ENCODE measurements around the gene SSPN.

SSPN gene

DNA sequence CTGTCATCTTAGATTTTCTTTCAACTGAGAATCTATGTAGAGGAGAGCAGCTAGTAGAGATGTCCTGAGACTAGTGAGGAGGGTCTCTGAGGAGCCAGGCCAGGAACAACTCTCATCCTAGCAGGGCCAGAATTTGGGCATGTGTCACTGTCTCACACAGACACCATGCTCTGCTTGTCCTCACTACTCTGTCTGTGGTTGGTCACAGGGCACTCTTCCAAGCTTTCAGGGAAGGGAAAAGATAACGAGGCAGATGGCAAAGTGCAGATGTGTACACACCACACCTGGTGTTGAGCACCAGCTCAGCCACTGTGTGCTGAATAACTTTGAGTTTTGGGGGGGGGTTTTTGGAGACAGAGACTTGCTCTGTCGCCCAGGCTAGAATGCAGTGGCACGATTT lies 2.5 kb downstream of the SSPN start:
- Histone ChIP-seq H3K27me3 (ENCODE audit: insufficient read depth, insufficient read length) (peaks cover 53% of the 10 kb centered on the region), H3K4me3 (ENCODE audit: insufficient read length, low read depth) (no peak overlapping the region), H3K4me1 (ENCODE audit: insufficient read depth, insufficient read length) (no peaks in the 10 kb centered on the region), H3K9ac (ENCODE audit: insufficient read length, low read depth) (no peak overlapping the region), H3K9me3 (ENCODE audit: insufficient read depth, low read length) (no peaks in the 10 kb centered on the region), H3K36me3 (ENCODE audit: insufficient read depth, insufficient read length, low read length) (no peaks in the 10 kb centered on the region)
- no peak for DNase-seq (ENCODE audit: low read depth, low spot score)
- no peak for TF ChIP-seq YY1 (IDR thresholded peaks at IDR 0.05; ENCODE audit: insufficient read depth, insufficient read length)
- no peak for TF ChIP-seq SUZ12 (IDR thresholded peaks at IDR 0.05; ENCODE audit: extremely low read depth, insufficient read depth, insufficient read length)
- TF ChIP-seq ZNF274 (IDR thresholded peaks at IDR 0.05; ENCODE audit: low read depth, low read length) = no peak

DNA sequence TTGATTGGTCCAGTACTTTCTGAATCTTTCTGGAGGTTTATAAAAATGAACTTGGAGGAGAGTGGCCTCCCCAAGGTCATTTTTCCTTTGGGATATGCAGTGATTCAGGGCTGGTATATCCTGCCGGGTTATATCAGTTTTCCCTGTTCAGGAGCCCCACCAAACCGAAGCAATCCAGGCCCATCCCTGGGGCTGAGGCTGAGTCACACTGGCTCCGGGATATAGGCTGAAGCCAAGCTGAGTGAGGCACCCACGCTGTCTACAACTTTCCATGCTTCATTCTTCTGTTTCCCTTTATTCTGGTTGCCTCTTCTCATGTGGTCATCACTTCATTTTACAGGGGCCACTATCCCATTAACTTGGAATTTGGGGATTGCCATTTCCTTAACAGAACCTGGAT lies 3.4 kb downstream of the SSPN start:
- Histone ChIP-seq H3K36me3 (ENCODE audit: insufficient read depth, insufficient read length, low read length) (no peaks in the 10 kb centered on the region), H3K4me3 (ENCODE audit: insufficient read length, low read depth) (no peak overlapping the region), H3K9ac (ENCODE audit: insufficient read length, low read depth) (no peak overlapping the region), H3K4me1 (ENCODE audit: insufficient read depth, insufficient read length) (no peaks in the 10 kb centered on the region), H3K9me3 (ENCODE audit: insufficient read depth, low read length) (no peaks in the 10 kb centered on the region), H3K27me3 (ENCODE audit: insufficient read depth, insufficient read length) (peaks cover 44% of the 10 kb centered on the region)
- DNase-seq (ENCODE audit: low read depth, low spot score) = no peak
- TF ChIP-seq SUZ12 (IDR thresholded peaks at IDR 0.05; ENCODE audit: extremely low read depth, insufficient read depth, insufficient read length) (no peak), ZNF274 (IDR thresholded peaks at IDR 0.05; ENCODE audit: low read depth, low read length) (no peak)

GRCh38 chr12:26203167-26203780 lies 7.9 kb downstream of the SSPN start:
- no peaks in the 10 kb centered on the region for H3K9me3 ChIP-seq (ENCODE audit: insufficient read depth, low read length)
- DNase-seq (ENCODE audit: low read depth, low spot score) = no peak
- TF ChIP-seq ZNF274 (IDR thresholded peaks at IDR 0.05; ENCODE audit: low read depth, low read length) = no peak
- no peak for TF ChIP-seq YY1 (IDR thresholded peaks at IDR 0.05; ENCODE audit: insufficient read depth, insufficient read length)
- no peak for TF ChIP-seq SUZ12 (IDR thresholded peaks at IDR 0.05; ENCODE audit: extremely low read depth, insufficient read depth, insufficient read length)
- no peak overlapping the region for H3K4me3 ChIP-seq (ENCODE audit: insufficient read length, low read depth)
- no peaks in the 10 kb centered on the region for H3K4me1 ChIP-seq (ENCODE audit: insufficient read depth, insufficient read length)
- H3K9ac ChIP-seq (ENCODE audit: insufficient read length, low read depth) = no peak overlapping the region
- no peaks in the 10 kb centered on the region for H3K27me3 ChIP-seq (ENCODE audit: insufficient read depth, insufficient read length)
- no peaks in the 10 kb centered on the region for H3K36me3 ChIP-seq (ENCODE audit: insufficient read depth, insufficient read length, low read length)

GRCh38 chr12:26204612-26205289 lies 9.4 kb downstream of the SSPN start:
- Histone ChIP-seq H3K27me3 (ENCODE audit: insufficient read depth, insufficient read length) (no peaks in the 10 kb centered on the region), H3K9me3 (ENCODE audit: insufficient read depth, low read length) (no peaks in the 10 kb centered on the region), H3K4me1 (ENCODE audit: insufficient read depth, insufficient read length) (no peaks in the 10 kb centered on the region), H3K9ac (ENCODE audit: insufficient read length, low read depth) (no peak overlapping the region), H3K36me3 (ENCODE audit: insufficient read depth, insufficient read length, low read length) (no peaks in the 10 kb centered on the region), H3K4me3 (ENCODE audit: insufficient read length, low read depth) (no peak overlapping the region)
- no peak for DNase-seq (ENCODE audit: low read depth, low spot score)
- TF ChIP-seq ZNF274 (IDR thresholded peaks at IDR 0.05; ENCODE audit: low read depth, low read length) (no peak), SUZ12 (IDR thresholded peaks at IDR 0.05; ENCODE audit: extremely low read depth, insufficient read depth, insufficient read length) (no peak), YY1 (IDR thresholded peaks at IDR 0.05; ENCODE audit: insufficient read depth, insufficient read length) (no peak)

- no peak for DNase-seq (ENCODE audit: low read depth, low spot score)
- Histone ChIP-seq H3K27me3 (ENCODE audit: insufficient read depth, insufficient read length) (no peaks in the 10 kb centered on the region), H3K4me1 (ENCODE audit: insufficient read depth, insufficient read length) (no peaks in the 10 kb centered on the region), H3K36me3 (ENCODE audit: insufficient read depth, insufficient read length, low read length) (no peaks in the 10 kb centered on the region), H3K9ac (ENCODE audit: insufficient read length, low read depth) (no peak overlapping the region), H3K9me3 (ENCODE audit: insufficient read depth, low read length) (no peaks in the 10 kb centered on the region), H3K4me3 (ENCODE audit: insufficient read length, low read depth) (no peak overlapping the region)
- no peak for TF ChIP-seq YY1 (IDR thresholded peaks at IDR 0.05; ENCODE audit: insufficient read depth, insufficient read length)
- no peak for TF ChIP-seq ZNF274 (IDR thresholded peaks at IDR 0.05; ENCODE audit: low read depth, low read length)
- TF ChIP-seq SUZ12 (IDR thresholded peaks at IDR 0.05; ENCODE audit: extremely low read depth, insufficient read depth, insufficient read length) = no peak
Measured at GRCh38 chr12:26205298-26205697, 9.9 kb downstream of the SSPN start.

DNA sequence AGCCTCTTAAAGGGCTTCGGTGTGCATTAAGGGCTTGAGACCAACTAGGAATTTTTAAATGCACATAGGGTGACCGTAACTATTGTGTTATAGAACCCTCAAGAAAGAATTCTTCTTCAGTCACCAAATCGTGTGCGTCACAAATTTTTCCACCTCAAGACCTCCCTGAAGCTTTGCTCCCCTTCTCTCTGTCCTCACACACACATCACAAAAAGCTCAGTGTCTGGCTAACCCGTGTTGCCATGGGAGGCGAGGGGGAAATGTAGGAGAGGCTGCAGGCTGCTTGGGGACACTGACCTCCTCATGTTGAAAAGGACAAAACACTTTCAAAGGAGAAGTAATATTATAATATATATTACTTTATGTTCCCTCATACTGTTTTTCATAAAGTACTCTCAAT lies 10.6 kb downstream of the SSPN start:
- Histone ChIP-seq H3K9ac (ENCODE audit: insufficient read length, low read depth) (no peak overlapping the region), H3K36me3 (ENCODE audit: insufficient read depth, insufficient read length, low read length) (no peaks in the 10 kb centered on the region), H3K9me3 (ENCODE audit: insufficient read depth, low read length) (no peaks in the 10 kb centered on the region), H3K27me3 (ENCODE audit: insufficient read depth, insufficient read length) (no peaks in the 10 kb centered on the region), H3K4me1 (ENCODE audit: insufficient read depth, insufficient read length) (no peaks in the 10 kb centered on the region), H3K4me3 (ENCODE audit: insufficient read length, low read depth) (no peak overlapping the region)
- no peak for TF ChIP-seq ZNF274 (IDR thresholded peaks at IDR 0.05; ENCODE audit: low read depth, low read length)
- no peak for TF ChIP-seq YY1 (IDR thresholded peaks at IDR 0.05; ENCODE audit: insufficient read depth, insufficient read length)
- no peak for DNase-seq (ENCODE audit: low read depth, low spot score)

DNA sequence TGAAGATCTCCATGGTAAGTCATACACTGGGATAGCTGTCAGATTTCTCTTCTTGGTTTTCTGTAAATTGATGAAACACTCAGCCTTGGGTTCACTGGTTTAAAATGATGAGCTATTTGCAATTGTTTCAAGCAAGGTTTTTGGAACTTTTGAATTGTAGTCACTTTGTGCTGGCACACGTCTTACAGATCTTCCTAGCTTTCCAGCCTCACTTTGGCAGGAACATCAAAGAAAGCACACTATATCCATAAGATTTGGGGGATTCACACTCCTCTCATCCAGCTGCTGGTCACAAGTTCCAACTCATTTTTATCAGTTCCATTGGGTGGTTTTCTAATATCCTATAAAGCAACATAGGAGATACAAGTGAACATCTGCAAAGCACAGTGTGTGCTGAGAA lies 16.0 kb downstream of the SSPN start:
- Histone ChIP-seq H3K9me3 (ENCODE audit: insufficient read depth, low read length) (no peaks in the 10 kb centered on the region), H3K27me3 (ENCODE audit: insufficient read depth, insufficient read length) (no peaks in the 10 kb centered on the region), H3K36me3 (ENCODE audit: insufficient read depth, insufficient read length, low read length) (no peaks in the 10 kb centered on the region), H3K4me1 (ENCODE audit: insufficient read depth, insufficient read length) (no peaks in the 10 kb centered on the region), H3K9ac (ENCODE audit: insufficient read length, low read depth) (no peak overlapping the region), H3K4me3 (ENCODE audit: insufficient read length, low read depth) (no peak overlapping the region)
- DNase-seq (ENCODE audit: low read depth, low spot score) = no peak
- TF ChIP-seq ZNF274 (IDR thresholded peaks at IDR 0.05; ENCODE audit: low read depth, low read length) (no peak), YY1 (IDR thresholded peaks at IDR 0.05; ENCODE audit: insufficient read depth, insufficient read length) (no peak), SUZ12 (IDR thresholded peaks at IDR 0.05; ENCODE audit: extremely low read depth, insufficient read depth, insufficient read length) (no peak)
